NCI-H1417 treated with DMSO at 0.1 percent for 48 hours (cell line): Measurements from ENCODE around the gene CADM3.

Experiments used
- DNase-seq: peaks from one replicate; lab custom pipeline; 2025; lab: John Stamatoyannopoulos, UW

Gene CADM3

GRCh38 chr1:159171254-159171687 lies at the start of gene CADM3:
CADM3 (plus strand) TSS chr1:159171615; CDS start chr1:159171766, 151 bp downstream.
- DNase-seq: no peak

- no peak for DNase-seq
These were observed 49.3 kb upstream of the CADM3 start for GRCh38 chr1:159122005-159122621.

GRCh38 chr1:159123587-159123986 lies 47.8 kb upstream of the CADM3 start:
- DNase-seq: no peak

GRCh38 chr1:159132271-159132881 lies 39.0 kb upstream of the CADM3 start:
- no peak for DNase-seq

GRCh38 chr1:159140474-159140873 lies 30.9 kb upstream of the CADM3 start:
- DNase-seq: no peak

GRCh38 chr1:159141584-159142390 lies 29.6 kb upstream of the CADM3 start:
- DNase-seq: no peak

- DNase-seq: no peak
These were observed 29.1 kb upstream of the CADM3 start for GRCh38 chr1:159142391-159142663.

GRCh38 chr1:159142726-159143510 lies 28.5 kb upstream of the CADM3 start:
- no peak for DNase-seq

GRCh38 chr1:159144571-159144970 lies 26.8 kb upstream of the CADM3 start:
- DNase-seq: no peak

- DNase-seq: no peak
These were observed 24.4 kb upstream of the CADM3 start for GRCh38 chr1:159146980-159147379.

GRCh38 chr1:159152031-159152430 lies 19.4 kb upstream of the CADM3 start:
- no peak for DNase-seq

- DNase-seq: peak; percentile 31
These were observed 10.3 kb upstream of the CADM3 start for GRCh38 chr1:159161001-159161718.

GRCh38 chr1:159161719-159162026 lies 9.7 kb upstream of the CADM3 start:
- DNase-seq: no peak

GRCh38 chr1:159162516-159163265 lies 8.7 kb upstream of the CADM3 start:
- no peak for DNase-seq

GRCh38 chr1:159163614-159164228 lies 7.7 kb upstream of the CADM3 start:
- DNase-seq: no peak

GRCh38 chr1:159168043-159168442 lies 3.4 kb upstream of the CADM3 start:
- DNase-seq: no peak

GRCh38 chr1:159170639-159171038 lies 776 bp upstream of the CADM3 start:
- DNase-seq: no peak

GRCh38 chr1:159171688-159172501 lies 480 bp downstream of the CADM3 start:
- DNase-seq: no peak

GRCh38 chr1:159172614-159173291 lies 1.3 kb downstream of the CADM3 start:
- no peak for DNase-seq
